GM12891 (cell line): ENCODE measurements around the gene THAP3.

ENCODE experiments used
- DNase-seq: peaks from one replicate; pipeline ENCODE4 v3.0.0; 2011; ENCODE audit warnings: low spot score; ENCODE audit not compliant: insufficient read length
- FAIRE-seq: peaks from 2 replicates; lab custom pipeline; 2011; peaks lifted over from hg19 to GRCh38; lab: Jason Lieb, UNC
- PAX5 ChIP-seq: IDR thresholded peaks from 2 replicates; pipeline ENCODE4 v1.6.1; 2011; ENCODE audit warnings: low read length, moderate library complexity, mild to moderate bottlenecking; ENCODE audit not compliant: insufficient read depth, severe bottlenecking
- POLR2A ChIP-seq: IDR thresholded peaks from 2 replicates; pipeline ENCODE4 v1.6.1; 2011; ENCODE audit warnings: low read depth, low read length, control low read depth
- POLR2AphosphoS5 ChIP-seq: IDR thresholded peaks from 2 replicates; pipeline ENCODE4 v1.6.1; 2011; ENCODE audit warnings: low read depth, low read length, control low read depth
- POU2F2 ChIP-seq: IDR thresholded peaks from 2 replicates; pipeline ENCODE4 v1.6.1; 2011; ENCODE audit warnings: low read depth, mild to moderate bottlenecking, control low read depth, low read length, moderate library complexity
- SPI1 ChIP-seq: IDR thresholded peaks from 2 replicates; pipeline ENCODE4 v1.6.1; 2011; ENCODE audit warnings: low read depth, low read length, control low read depth
- TAF1 ChIP-seq: IDR thresholded peaks from 2 replicates; pipeline ENCODE4 v1.6.1; 2011; ENCODE audit warnings: low read depth, low read length, control low read depth

Gene THAP3

DNA sequence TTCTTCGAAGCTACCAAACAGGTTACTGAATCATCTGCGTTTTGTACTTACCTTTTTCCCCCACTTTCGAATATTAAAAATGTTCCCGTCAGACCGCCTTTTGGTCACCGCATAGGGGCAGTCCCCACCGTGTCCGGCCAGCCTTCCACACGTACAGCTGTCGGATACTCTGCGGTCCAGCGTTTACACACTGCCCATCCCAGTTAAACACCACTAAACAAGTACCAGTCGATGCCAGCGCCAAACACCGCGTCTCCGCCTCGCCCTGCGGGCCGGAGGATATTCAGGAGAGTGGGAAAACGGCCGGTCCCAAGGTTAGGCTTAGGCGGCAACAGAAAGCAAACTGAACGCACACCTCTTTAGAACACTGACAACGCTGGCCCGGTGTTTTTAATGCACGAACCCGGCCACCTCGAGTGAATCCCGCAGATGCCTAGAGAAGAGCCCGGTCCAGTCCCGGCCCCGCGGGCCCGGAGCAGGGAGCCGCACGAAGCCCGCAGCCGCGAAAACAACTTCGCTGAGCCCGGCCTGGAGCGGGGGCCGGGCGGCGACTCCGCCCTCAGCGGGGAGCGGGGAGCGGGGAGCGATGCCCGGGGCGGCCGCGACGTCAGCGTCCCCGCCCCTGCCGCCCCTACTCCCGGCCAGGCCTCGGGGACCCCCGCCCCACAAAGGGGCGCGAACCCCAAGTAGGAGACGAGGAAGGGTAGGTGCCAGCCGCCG, 11.9 kb upstream of the THAP3 start:
- DNase-seq (peak; percentile 72), FAIRE-seq (peak; percentile 56)
- TF ChIP-seq POLR2A (no peak), PAX5 (no peak), TAF1 (no peak)

DNA sequence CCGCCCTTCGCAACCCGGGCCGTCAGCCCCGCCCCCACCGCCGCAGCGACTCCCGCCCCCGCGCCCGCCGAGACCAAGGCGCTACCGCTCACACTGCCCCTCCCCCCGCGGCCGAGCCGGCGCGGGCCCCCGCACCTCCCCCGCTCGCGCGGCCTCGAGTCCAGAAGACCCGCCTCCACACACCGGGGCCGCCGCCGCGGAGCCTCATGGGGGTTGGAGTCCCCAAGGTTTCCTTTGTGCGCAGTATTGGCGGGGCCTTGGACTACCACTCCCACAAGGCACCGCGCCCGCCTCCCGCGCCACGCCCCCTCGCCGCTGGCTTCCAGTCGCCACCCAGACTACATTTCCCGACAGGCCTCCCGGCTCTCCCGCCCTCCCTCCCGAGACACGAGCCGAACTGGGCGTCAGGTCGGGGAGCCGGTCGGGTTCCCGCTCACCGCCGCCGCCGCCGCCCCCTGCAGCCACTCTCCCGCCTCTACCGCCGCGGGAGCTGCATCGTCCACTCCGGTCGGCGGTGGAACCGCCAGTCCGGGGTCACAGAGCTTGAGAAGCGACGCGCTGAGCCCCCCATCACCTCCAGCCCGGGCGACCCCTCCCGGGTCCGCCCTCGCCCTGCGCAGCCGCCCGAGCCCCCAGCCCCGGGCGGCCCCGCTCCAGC, 11.2 kb upstream of the THAP3 start, which contains the start of gene PHF13:
Gene PHF13, plus strand, starts transcription at position 371 of the 658 bp plus-strand sequence. CDS start 336 bp downstream, outside the sequence.
- DNase-seq (peak; percentile 99), FAIRE-seq (peak; percentile 97)
- TF ChIP-seq POLR2A (no peak), POU2F2 (no peak), SPI1 (no peak), POLR2AphosphoS5 (no peak), TAF1 (no peak), PAX5 (no peak)

DNA sequence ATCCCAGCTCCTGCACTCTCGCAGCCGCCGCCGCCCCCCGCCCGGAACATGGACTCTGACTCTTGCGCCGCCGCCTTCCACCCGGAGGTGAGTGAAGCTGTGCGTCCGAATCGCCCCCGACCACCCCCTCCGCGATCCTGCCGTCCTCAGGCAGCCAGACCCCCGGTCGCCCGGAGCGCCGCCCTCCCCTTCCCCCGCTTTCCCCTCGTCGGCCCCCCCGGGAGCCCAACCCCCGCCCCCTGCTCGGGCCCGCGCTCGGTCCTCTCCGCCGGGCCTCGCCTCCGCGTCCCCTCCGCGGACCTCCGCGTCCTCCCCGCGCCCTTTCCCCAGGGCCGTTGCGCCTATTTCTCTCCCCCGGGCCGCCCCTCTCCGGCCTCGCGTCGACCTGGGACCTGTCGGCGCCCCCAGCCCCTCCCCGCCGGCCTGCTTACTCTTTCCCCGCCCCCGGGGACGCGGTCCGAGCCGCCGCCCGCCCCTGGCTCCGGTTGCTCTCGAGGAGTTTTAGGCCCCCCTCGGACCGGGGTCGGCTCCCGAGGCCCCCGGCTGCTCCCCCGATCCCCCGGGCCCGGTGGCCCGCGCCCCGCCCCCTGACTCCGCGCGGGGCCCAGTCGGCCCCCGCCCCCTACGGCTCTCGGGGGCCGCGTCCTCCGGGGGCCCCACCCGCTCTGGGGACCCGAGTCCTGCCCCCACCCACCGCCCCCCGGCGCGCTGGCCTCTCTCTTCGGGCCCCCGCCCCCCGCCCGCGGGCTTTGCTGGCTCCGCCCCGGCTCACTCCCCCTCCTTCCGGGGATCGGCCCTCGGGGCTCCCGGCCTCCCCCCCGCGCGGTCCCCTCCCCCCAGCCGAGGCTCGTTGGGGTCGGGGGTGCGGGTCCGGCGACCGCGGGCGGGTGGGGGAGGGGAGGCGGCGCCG, 10.4 kb upstream of the THAP3 start:
- FAIRE-seq, result peak; percentile 16
- DNase-seq, result peak; percentile 86
- TF ChIP-seq SPI1 (no peak), POLR2AphosphoS5 (no peak), TAF1 (no peak), POU2F2 (no peak), PAX5 (no peak), POLR2A (no peak)

DNA sequence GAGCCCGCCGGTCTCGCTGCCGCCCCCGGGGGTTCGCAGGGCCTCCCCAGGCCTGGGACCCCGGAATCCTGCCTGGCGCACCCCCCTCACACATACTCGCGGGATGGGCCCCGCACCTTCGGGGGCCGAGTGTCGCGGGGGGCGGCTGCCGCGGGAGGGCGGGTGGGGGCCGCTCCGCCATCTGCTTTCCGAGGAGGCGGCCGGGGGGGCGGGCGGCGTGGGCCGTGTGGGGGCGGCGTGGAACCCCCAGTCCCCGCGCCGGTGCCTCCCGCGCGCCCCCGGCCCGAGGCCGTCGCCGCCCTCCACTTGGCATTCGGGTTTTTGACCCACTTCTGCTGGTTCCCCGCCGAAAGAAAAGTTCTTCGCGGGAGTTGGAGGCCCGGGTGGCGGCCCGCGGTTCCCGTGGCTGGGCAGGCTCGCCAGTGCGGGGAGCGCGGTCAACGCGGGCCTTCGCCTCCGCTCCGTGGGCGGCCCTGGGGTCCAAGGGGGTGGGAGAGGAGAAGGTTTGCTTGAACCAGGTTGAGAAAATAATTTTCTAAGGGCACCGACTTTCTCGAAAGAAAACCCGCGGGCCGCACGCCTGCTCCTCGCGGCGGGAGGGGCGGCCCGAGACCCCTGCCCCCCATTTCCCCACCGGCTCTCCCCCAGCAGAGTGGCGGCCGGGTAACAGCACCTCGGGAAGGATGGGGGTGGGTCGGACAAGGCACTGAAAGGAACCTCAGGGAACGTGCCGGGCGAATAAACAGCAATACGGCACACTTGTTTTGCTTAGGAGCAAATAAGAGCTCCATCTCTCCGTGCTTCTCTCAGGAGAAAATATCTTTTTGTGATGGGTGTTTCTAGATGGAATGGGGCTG, 9.5 kb upstream of the THAP3 start:
- DNase-seq (no peak), FAIRE-seq (no peak)
- TF ChIP-seq TAF1, result no peak
- TF ChIP-seq SPI1, result no peak
- no peak for TF ChIP-seq POLR2A
- TF ChIP-seq PAX5, result no peak
- TF ChIP-seq POU2F2, result no peak
- no peak for TF ChIP-seq POLR2AphosphoS5

DNA sequence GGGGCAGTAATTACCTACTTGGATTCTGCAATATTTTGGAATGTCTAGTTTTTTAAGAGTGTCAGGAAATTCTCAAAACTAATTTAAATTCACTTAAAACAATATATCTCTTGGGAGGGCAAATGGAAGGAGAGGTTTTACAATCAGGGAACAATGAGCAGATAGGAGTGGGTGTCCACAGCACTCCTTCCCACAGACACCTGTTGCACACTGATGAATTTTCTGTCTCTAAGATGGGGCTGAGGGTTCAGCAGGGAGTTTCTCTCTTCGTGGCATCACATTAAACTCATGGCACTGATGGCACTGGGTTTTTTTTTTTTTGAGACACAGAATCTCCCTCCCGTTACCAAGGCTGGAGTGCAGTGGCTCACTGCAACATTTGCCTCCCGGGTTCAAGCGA, 5.6 kb upstream of the THAP3 start:
- FAIRE-seq (no peak), DNase-seq (no peak)
- no peak for TF ChIP-seq PAX5
- TF ChIP-seq TAF1, result no peak
- TF ChIP-seq POLR2AphosphoS5, result no peak
- no peak for TF ChIP-seq SPI1
- no peak for TF ChIP-seq POLR2A
- no peak for TF ChIP-seq POU2F2

DNA sequence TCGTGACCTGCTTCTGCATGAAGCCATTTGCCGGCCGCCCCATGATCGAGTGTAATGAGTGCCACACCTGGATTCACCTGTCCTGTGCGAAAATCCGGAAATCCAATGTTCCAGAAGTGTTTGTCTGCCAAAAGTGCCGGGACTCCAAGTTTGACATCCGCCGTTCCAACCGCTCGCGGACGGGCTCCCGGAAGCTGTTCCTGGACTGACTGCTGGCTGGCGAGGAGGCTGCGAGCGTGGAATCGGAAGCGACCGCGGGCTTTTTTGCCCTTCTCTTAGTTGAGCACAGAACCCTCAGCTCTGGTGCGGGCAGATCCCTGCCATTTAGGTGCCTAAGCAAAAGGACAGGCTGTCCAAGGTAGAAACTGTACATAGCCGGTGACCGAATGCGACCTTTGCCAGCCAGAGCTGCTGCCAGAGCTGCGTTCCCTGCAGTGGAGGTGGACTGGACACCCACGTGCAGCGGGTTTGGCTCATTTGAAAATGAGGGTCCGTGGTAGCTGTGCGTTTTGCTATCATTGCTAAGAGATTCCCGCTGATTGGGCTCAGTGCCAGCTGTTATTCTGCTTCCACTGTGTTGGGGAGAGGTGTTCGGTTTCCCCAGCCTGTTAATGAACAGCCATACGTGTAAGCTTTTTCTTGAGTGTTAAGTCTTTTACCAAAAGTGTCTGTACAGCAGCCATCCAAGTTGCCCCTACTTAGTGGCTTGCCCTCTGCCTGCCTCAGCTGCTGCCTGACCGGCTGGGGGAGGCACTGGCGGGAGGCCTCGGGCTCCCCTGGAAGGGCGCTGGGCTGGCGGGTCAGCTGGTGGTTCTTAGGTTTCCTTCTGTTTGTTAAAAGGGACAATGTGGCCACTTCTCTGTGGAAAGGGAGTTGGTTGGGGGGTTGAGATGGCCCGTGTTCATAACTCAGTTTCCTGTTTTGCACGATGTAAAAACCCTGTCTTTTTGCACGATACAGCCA, 3.0 kb upstream of the THAP3 start:
- FAIRE-seq (no peak), DNase-seq (no peak)
- no peak for TF ChIP-seq POLR2A

DNA sequence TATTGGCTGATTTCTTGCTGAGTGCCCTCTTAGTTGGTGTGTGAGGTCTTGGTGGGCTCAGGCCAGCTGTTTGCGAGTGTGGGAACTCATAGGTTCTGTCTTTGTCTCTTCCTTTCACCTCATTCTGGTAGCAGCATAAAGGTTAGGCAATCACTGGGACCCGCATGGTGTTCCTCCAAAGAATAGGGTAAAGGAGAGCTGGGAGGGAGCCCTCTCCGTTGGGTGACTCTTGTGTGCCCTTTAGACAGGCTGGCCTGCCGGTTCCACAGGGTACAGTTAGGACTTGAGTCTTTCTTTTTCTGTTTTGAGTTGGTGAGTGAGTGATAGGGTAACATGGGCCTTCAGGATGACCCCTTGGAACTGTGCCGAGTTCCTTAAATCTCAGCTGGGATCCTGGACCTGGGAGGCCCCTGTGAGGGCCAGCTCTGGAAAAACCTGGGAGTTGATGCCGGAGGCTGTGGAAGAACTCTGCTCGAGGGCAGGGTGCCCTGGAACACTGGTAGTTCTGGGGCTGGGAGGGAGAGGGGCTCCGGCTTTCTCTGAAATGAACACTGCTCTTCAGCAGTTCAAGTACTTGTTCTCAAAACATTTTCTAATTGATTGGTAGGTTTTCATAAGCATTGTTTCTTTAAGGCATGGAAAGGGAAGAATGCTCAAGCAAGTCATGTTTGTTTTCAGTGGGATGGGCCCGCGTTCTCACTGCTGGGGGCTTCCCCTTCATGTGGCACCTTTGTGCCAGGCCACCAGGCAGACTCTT, 2.1 kb upstream of the THAP3 start:
- TF ChIP-seq POLR2AphosphoS5 (no peak), PAX5 (no peak), POU2F2 (no peak), TAF1 (no peak), SPI1 (no peak), POLR2A (no peak)
- FAIRE-seq, result no peak
- no peak for DNase-seq
